K562 (cell line): ENCODE data around the gene NLRP6. TPM values are rescaled to one million over a fixed set of nuclear protein-coding genes. Genes with fewer than 3 reads are reported as not detected.

ENCODE experiments used
- BRCA1 ChIP-seq, 2 experiments: fragments of 450-650 bp in 1 of 2; sonication (generic) in 1 of 2; formaldehyde crosslinking in 1 of 2; IDR thresholded peaks; 2 replicates each; pipeline versions ENCODE4 v1.5.0 to v1.6.1; 2017 to 2020; ENCODE audit warnings: mild to moderate bottlenecking in 1 of 2, missing genetic modification reagents in 1 of 2
- CBX8 ChIP-seq: fragments of 200-600 bp; sonication (generic); IDR thresholded peaks from 2 replicates; pipeline ENCODE4 v1.6.1; 2012; ENCODE audit warnings: borderline replicate concordance, mixed run types, low read depth, mild to moderate bottlenecking, moderate library complexity, mixed read lengths, low read length, control low read depth, inconsistent platforms; ENCODE audit not compliant: poor library complexity, severe bottlenecking; ENCODE audit errors: extremely low read depth
- CEBPZ ChIP-seq: fragments of 150-350 bp; IDR thresholded peaks from 2 replicates; pipeline ENCODE4 v1.6.1; 2014; ENCODE audit warnings: low read depth, mild to moderate bottlenecking, low read length, borderline replicate concordance
- CHD2 ChIP-seq: IDR thresholded peaks from 2 replicates; pipeline ENCODE4 v1.6.1; 2011; ENCODE audit warnings: low read depth, low read length
- GTF2E2 ChIP-seq: fragments of 200-800 bp; sonication (Bioruptor generic); IDR thresholded peaks from 2 replicates; pipeline ENCODE4 v1.6.1; 2016; ENCODE audit warnings: missing genetic modification characterization, missing compliant biosample characterization
- NFE2L1 ChIP-seq: fragments of 450-650 bp; IDR thresholded peaks from 2 replicates; pipeline ENCODE4 v1.6.1; 2016; ENCODE audit warnings: missing genetic modification characterization, low read depth, mild to moderate bottlenecking, missing compliant biosample characterization, moderate library complexity, borderline replicate concordance
- PKNOX1 ChIP-seq: fragments of 450-650 bp; IDR thresholded peaks from 2 replicates; pipeline ENCODE4 v1.6.1; 2016
- POLR2A ChIP-seq: fragments of 450-650 bp; conservative IDR thresholded peaks from 2 replicates; pipeline ENCODE4 v1.6.1; 2016
- SP1 ChIP-seq: sonication (generic); formaldehyde crosslinking; IDR thresholded peaks from 2 replicates; pipeline ENCODE4 v1.8.1; 2022; ENCODE audit warnings: mild to moderate bottlenecking, missing genetic modification reagents
- SREBF2 ChIP-seq: sonication (generic); formaldehyde crosslinking; IDR thresholded peaks from 2 replicates; pipeline ENCODE4 v1.4.0; 2020; ENCODE audit warnings: mild to moderate bottlenecking, missing genetic modification reagents
- SRSF1 ChIP-seq: fragments of 200-400 bp; formaldehyde crosslinking; IDR thresholded peaks from 2 replicates; pipeline ENCODE4 v1.6.1; 2017; ENCODE audit warnings: mild to moderate bottlenecking, low read depth, low read length, moderate library complexity
- SUPT5H ChIP-seq: fragments of 450-650 bp; IDR thresholded peaks from 2 replicates; pipeline ENCODE4 v1.6.1; 2016
- TCFL5 ChIP-seq: fragments of 250-450 bp; sonication (Bioruptor Pico); conservative IDR thresholded peaks from 2 replicates; pipeline ENCODE4 v1.6.1; 2021; ENCODE audit warnings: mild to moderate bottlenecking, moderate library complexity, matching md5 sums
- U2AF1 ChIP-seq: fragments of 200-400 bp; formaldehyde crosslinking; optimal IDR thresholded peaks from 2 replicates; pipeline ENCODE3; 2017; ENCODE audit warnings: mild to moderate bottlenecking, low read depth, low read length, moderate library complexity
- polyA plus RNA-seq, 8 experiments: library from polyadenylated mRNA; depleted of rRNA in 4 of 8; stranded (reverse) in 5 of 8; unstranded in 3 of 8; fragments of >200 nt; fragmentation: Nextera tagmentation in 2 of 8; fragmentation: Illumina TruSeq in 1 of 8; extraction: Ambion mirVana in 2 of 8; extraction: Trizol in 1 of 8; gene quantifications; 2 replicates each; pipeline versions ENCODE4 v1.2.1 to v1.2.3, GENCODE V29; 2011 to 2014; ENCODE audit warnings: inconsistent platforms in 1 of 8, missing spikeins in 1 of 8
- total RNA-seq, 7 experiments: library from RNA; depleted of rRNA in 6 of 7; stranded (reverse); fragments of >200 nt in 6 of 7; fragmentation: Illumina TruSeq in 2 of 7; extraction: Trizol in 2 of 7; gene quantifications; 2 replicates each; pipeline versions ENCODE4 v1.2.1 to v1.2.3, GENCODE V29; 2011 to 2021; ENCODE audit warnings: low replicate concordance in 1 of 7
- TF ChIP-seq, protein P1 (sequence below): sonication (generic); formaldehyde crosslinking; IDR thresholded peaks from 2 replicates; pipeline ENCODE4 v1.8.0; 2023; ENCODE audit warnings: mild to moderate bottlenecking, missing genetic modification reagents

NLRP6 gene
- total and polyA plus RNA-seq, 9 of the 15 experiments (the other 6 are each of a cell fraction or from before 2014, with no cell fraction given), result 0.03 to 0.18 (median 0.15) TPM; not detected in 5

GRCh38 chr11:235997-236773, 42.0 kb upstream of the NLRP6 start, which contains the start of gene SIRT3 (continued):
- TF ChIP-seq SREBF2 (CRISPR knock-in tag) (no peak), CBX8 (no peak), SP1 (CRISPR knock-in tag) (no peak), U2AF1 (no peak), PKNOX1 (no peak), SRSF1 (no peak), NFE2L1 (tag) (no peak), SUPT5H (peak; percentile 61; the same call in 1 of the 2 replicates), POLR2A (peak; percentile 77), CEBPZ (no peak), CHD2 (no peak), BRCA1 (IDR thresholded peaks at IDR 0.05) (no peak), BRCA1 (CRISPR knock-in tag; IDR thresholded peaks at IDR 0.05) (no peak), GTF2E2 (no peak), TCFL5 (CRISPR knock-in tag) (no peak)
- TF ChIP-seq, protein P1, sequence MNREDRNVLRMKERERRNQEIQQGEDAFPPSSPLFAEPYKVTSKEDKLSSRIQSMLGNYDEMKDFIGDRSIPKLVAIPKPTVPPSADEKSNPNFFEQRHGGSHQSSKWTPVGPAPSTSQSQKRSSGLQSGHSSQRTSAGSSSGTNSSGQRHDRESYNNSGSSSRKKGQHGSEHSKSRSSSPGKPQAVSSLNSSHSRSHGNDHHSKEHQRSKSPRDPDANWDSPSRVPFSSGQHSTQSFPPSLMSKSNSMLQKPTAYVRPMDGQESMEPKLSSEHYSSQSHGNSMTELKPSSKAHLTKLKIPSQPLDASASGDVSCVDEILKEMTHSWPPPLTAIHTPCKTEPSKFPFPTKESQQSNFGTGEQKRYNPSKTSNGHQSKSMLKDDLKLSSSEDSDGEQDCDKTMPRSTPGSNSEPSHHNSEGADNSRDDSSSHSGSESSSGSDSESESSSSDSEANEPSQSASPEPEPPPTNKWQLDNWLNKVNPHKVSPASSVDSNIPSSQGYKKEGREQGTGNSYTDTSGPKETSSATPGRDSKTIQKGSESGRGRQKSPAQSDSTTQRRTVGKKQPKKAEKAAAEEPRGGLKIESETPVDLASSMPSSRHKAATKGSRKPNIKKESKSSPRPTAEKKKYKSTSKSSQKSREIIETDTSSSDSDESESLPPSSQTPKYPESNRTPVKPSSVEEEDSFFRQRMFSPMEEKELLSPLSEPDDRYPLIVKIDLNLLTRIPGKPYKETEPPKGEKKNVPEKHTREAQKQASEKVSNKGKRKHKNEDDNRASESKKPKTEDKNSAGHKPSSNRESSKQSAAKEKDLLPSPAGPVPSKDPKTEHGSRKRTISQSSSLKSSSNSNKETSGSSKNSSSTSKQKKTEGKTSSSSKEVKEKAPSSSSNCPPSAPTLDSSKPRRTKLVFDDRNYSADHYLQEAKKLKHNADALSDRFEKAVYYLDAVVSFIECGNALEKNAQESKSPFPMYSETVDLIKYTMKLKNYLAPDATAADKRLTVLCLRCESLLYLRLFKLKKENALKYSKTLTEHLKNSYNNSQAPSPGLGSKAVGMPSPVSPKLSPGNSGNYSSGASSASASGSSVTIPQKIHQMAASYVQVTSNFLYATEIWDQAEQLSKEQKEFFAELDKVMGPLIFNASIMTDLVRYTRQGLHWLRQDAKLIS (CRISPR knock-in tag), result 0 out of 2 replicates have a peak, but pooled peaks have one; percentile 27
